GM06990 (cell line): ENCODE results near the gene ERC1.

Experiments
- DNase-seq: peaks from one replicate; pipeline ENCODE4 v3.0.0-alpha.2; 2011; ENCODE audit not compliant: insufficient read length; ENCODE audit errors: extremely low read depth
- H3K27me3 ChIP-seq: replicated peaks from 2 replicates; pipeline ENCODE4 v1.6.0; 2011; ENCODE audit warnings: low read length; ENCODE audit not compliant: control insufficient read depth, insufficient read depth
- H3K36me3 ChIP-seq: 2 replicates; pipeline ENCODE4 v1.5.1; 2011; ENCODE audit warnings: low read length; ENCODE audit not compliant: control insufficient read depth, insufficient read depth
- H3K4me3 ChIP-seq: replicated peaks from 2 replicates; pipeline ENCODE4 v1.5.1; 2011; ENCODE audit warnings: low read depth, mild to moderate bottlenecking, control low read depth, low read length
- CTCF ChIP-seq: IDR thresholded peaks from 2 replicates; pipeline ENCODE4 v1.5.1; 2011; ENCODE audit warnings: low read length, control low read depth, mild to moderate bottlenecking, inconsistent platforms; ENCODE audit not compliant: insufficient read depth, poor library complexity, severe bottlenecking

ERC1 gene

GRCh38 chr12:1518591-1519516, 527.8 kb downstream of the ERC1 start:
- H3K36me3 ChIP-seq: no peaks in the 10 kb centered on the region
- DNase-seq: no peak
- no peaks in the 10 kb centered on the region for H3K27me3 ChIP-seq
- no peak for TF ChIP-seq CTCF
- no peak overlapping the region for H3K4me3 ChIP-seq

- no peak for DNase-seq
- no peak overlapping the region for H3K4me3 ChIP-seq
- TF ChIP-seq CTCF: no peak
- H3K36me3 ChIP-seq: no peaks in the 10 kb centered on the region
- H3K27me3 ChIP-seq: no peaks in the 10 kb centered on the region
These were observed 528.6 kb downstream of the ERC1 start for GRCh38 chr12:1519642-1520041.

GRCh38 chr12:1523046-1523445, 532.0 kb downstream of the ERC1 start:
- no peak for TF ChIP-seq CTCF

GRCh38 chr12:1523558-1524050, 532.6 kb downstream of the ERC1 start:
- H3K4me3 ChIP-seq: no peak overlapping the region
- H3K27me3 ChIP-seq: no peaks in the 10 kb centered on the region
- TF ChIP-seq CTCF: no peak
- no peaks in the 10 kb centered on the region; the same call in 1 of the 2 replicates for H3K36me3 ChIP-seq
- no peak for DNase-seq

More at GRCh38 chr12:1523046-1523445, 532.0 kb downstream of the ERC1 start:
- Histone ChIP-seq H3K36me3 (no peaks in the 10 kb centered on the region; the same call in 1 of the 2 replicates), H3K27me3 (no peaks in the 10 kb centered on the region), H3K4me3 (no peak overlapping the region)
- no peak for DNase-seq

- H3K4me3 ChIP-seq: no peak overlapping the region
- DNase-seq: no peak
- no peaks in the 10 kb centered on the region; the same call in 1 of the 2 replicates for H3K36me3 ChIP-seq
- no peaks in the 10 kb centered on the region for H3K27me3 ChIP-seq
- TF ChIP-seq CTCF: no peak
These were observed 534.8 kb downstream of the ERC1 start for GRCh38 chr12:1525858-1526257.

- no peak for DNase-seq
- H3K27me3 ChIP-seq: no peaks in the 10 kb centered on the region
- H3K36me3 ChIP-seq: no peaks in the 10 kb centered on the region; the same call in 1 of the 2 replicates
- no peak overlapping the region for H3K4me3 ChIP-seq
- no peak for TF ChIP-seq CTCF
These were observed 536.8 kb downstream of the ERC1 start for GRCh38 chr12:1527789-1528188.
